Keratinocyte (primary cell): ENCODE results near the gene CHD9NB. TPM values are rescaled to one million over a fixed set of nuclear protein-coding genes. Genes with fewer than 3 reads are reported as not detected.
A peak's percentile ranks its signal among the peaks of the same experiment; 100 is the strongest.

ENCODE experiments used
- DNase-seq: peaks from one replicate; pipeline ENCODE4 v3.0.0-alpha.2; 2011; ENCODE audit warnings: low read depth, missing footprints, low spot score
- FAIRE-seq: peaks from 2 replicates; lab custom pipeline; 2011; peaks lifted over from hg19 to GRCh38; lab: Jason Lieb, UNC
- H2AFZ ChIP-seq: 2 replicates; pipeline ENCODE4 v1.6.0; 2012; ENCODE audit warnings: low read length, control low read depth, inconsistent platforms; ENCODE audit not compliant: control insufficient read depth
- H3K27ac ChIP-seq: 2 replicates; pipeline ENCODE4 v1.5.1; 2011; ENCODE audit warnings: low read length; ENCODE audit not compliant: control insufficient read depth, insufficient read depth
- H3K27me3 ChIP-seq: 3 replicates; pipeline ENCODE4 v1.6.0; 2011; ENCODE audit warnings: low read length; ENCODE audit not compliant: control insufficient read depth, insufficient read depth; ENCODE audit errors: extremely low read depth
- H3K36me3 ChIP-seq, 2 experiments: 2 replicates in 1 of 2; 3 replicates in 1 of 2; pipeline ENCODE4 v1.5.1; 2011; ENCODE audit warnings: low read length in 2 of 2, mild to moderate bottlenecking in 1 of 2; ENCODE audit not compliant: control insufficient read depth in 2 of 2, insufficient read depth in 2 of 2; ENCODE audit errors: extremely low read depth in 1 of 2
- H3K4me1 ChIP-seq: 3 replicates; pipeline ENCODE4 v1.5.1; 2011; ENCODE audit warnings: low read length; ENCODE audit not compliant: control insufficient read depth, insufficient read depth; ENCODE audit errors: extremely low read depth
- H3K4me2 ChIP-seq: 3 replicates; pipeline ENCODE4 v1.6.0; 2011; ENCODE audit warnings: low read depth, low read length; ENCODE audit not compliant: control insufficient read depth, insufficient read depth; ENCODE audit errors: extremely low read depth
- H3K4me3 ChIP-seq, 3 experiments: fragments of 200-600 bp in 1 of 3; sonication (generic) in 1 of 3; 2 replicates in 2 of 3; 3 replicates in 1 of 3; pipeline ENCODE4 v1.5.1; 2011 to 2016; ENCODE audit warnings: low read length in 3 of 3, mild to moderate bottlenecking in 3 of 3, control low read depth in 2 of 3, inconsistent platforms in 1 of 3, low read depth in 1 of 3, mixed read lengths in 1 of 3, mixed run types in 1 of 3, moderate library complexity in 1 of 3; ENCODE audit not compliant: control insufficient read depth in 2 of 3, insufficient read depth in 2 of 3; ENCODE audit errors: extremely low read depth in 1 of 3
- H3K79me2 ChIP-seq: 2 replicates; pipeline ENCODE4 v1.6.0; 2012; ENCODE audit warnings: low read length; ENCODE audit not compliant: control insufficient read depth, insufficient read depth
- H3K9ac ChIP-seq: 3 replicates; pipeline ENCODE4 v1.6.0; 2011; ENCODE audit warnings: low read length; ENCODE audit not compliant: control insufficient read depth, insufficient read depth; ENCODE audit errors: extremely low read depth
- H3K9me1 ChIP-seq: 3 replicates; pipeline ENCODE4 v1.6.0; 2011; ENCODE audit warnings: low read length; ENCODE audit not compliant: control insufficient read depth, insufficient read depth; ENCODE audit errors: extremely low read depth
- H3K9me3 ChIP-seq: 2 replicates; pipeline ENCODE4 v1.5.1; 2012; ENCODE audit warnings: low read depth, low read length; ENCODE audit not compliant: control insufficient read depth
- H4K20me1 ChIP-seq: 3 replicates; pipeline ENCODE4 v1.6.0; 2011; ENCODE audit warnings: low read length; ENCODE audit not compliant: control insufficient read depth, insufficient read depth; ENCODE audit errors: extremely low read depth
- EZH2 ChIP-seq: IDR thresholded peaks from one replicate; pipeline ENCODE4 v1.6.1; 2012; ENCODE audit warnings: inconsistent platforms, mild to moderate bottlenecking, low read length, moderate library complexity
- dilution Hi-C: fragments of 300-500 bp; cut with MboI; formaldehyde crosslinking; loops from one replicate; pipeline ENCODE4 v1.7.0; 2020; ENCODE audit warnings: low sequenced_read_pairs; ENCODE audit not compliant: extremely low pct_ligation_motif_present
- polyA plus RNA-seq, 5 experiments: library from polyadenylated mRNA; depleted of rRNA in 3 of 5; stranded (reverse) in 3 of 5; stranded (forward) in 1 of 5; unstranded in 1 of 5; fragments of >200 nt; gene quantifications; 1 replicate in 1 of 5; 2 replicates in 3 of 5; 3 replicates in 1 of 5; pipeline versions ENCODE4 v1.2.1 to v1.2.3, GENCODE V29; 2011 to 2012; ENCODE audit warnings: missing spikeins in 2 of 5, low read depth in 1 of 5, low replicate concordance in 1 of 5
- TF ChIP-seq, protein P1 (sequence below), 3 experiments: IDR thresholded peaks in 1 of 3; conservative IDR thresholded peaks in 1 of 3; optimal IDR thresholded peaks in 1 of 3; 2 replicates in 2 of 3; 3 replicates in 1 of 3; pipeline versions ENCODE3 to v1.5.1; 2011; ENCODE audit warnings: low read length in 3 of 3, mild to moderate bottlenecking in 3 of 3, moderate library complexity in 2 of 3, control low read depth in 1 of 3, inconsistent platforms in 1 of 3; ENCODE audit not compliant: insufficient read depth in 2 of 3; ENCODE audit errors: extremely low read depth in 1 of 3

The CHD9NB gene
- polyA plus RNA-seq, 1 donor (not counting 4 experiments of a cell fraction or from before 2014, with no cell fraction given), result 0.64 TPM

GRCh38 chr16:53014287-53014686, 38.4 kb downstream of the CHD9NB start:
- Histone ChIP-seq H3K36me3 (no peaks in the 10 kb centered on the region), H3K27ac (no peak overlapping the region), H3K79me2 (no peaks in the 10 kb centered on the region), H3K9ac (no peak overlapping the region), H4K20me1 (no peaks in the 10 kb centered on the region), H3K9me3 (no peaks in the 10 kb centered on the region), H3K27me3 (no peaks in the 10 kb centered on the region), H3K4me1 (no peaks in the 10 kb centered on the region), H3K4me3 (no peak overlapping the region), H3K4me2 (no peak overlapping the region), H3K9me1 (no peaks in the 10 kb centered on the region), H2AFZ (no peak overlapping the region)
- no peak for FAIRE-seq
- no peak for DNase-seq
- TF ChIP-seq EZH2, result no peak
- TF ChIP-seq, protein P1, sequence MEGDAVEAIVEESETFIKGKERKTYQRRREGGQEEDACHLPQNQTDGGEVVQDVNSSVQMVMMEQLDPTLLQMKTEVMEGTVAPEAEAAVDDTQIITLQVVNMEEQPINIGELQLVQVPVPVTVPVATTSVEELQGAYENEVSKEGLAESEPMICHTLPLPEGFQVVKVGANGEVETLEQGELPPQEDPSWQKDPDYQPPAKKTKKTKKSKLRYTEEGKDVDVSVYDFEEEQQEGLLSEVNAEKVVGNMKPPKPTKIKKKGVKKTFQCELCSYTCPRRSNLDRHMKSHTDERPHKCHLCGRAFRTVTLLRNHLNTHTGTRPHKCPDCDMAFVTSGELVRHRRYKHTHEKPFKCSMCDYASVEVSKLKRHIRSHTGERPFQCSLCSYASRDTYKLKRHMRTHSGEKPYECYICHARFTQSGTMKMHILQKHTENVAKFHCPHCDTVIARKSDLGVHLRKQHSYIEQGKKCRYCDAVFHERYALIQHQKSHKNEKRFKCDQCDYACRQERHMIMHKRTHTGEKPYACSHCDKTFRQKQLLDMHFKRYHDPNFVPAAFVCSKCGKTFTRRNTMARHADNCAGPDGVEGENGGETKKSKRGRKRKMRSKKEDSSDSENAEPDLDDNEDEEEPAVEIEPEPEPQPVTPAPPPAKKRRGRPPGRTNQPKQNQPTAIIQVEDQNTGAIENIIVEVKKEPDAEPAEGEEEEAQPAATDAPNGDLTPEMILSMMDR (optimal IDR thresholded peaks at IDR 0.05 in 1 of 3, IDR thresholded peaks at IDR 0.05 in 1 of 3, conservative IDR thresholded peaks at IDR 0.05 in 1 of 3; ENCODE audit: extremely low read depth in 1 of 3, insufficient read depth in 2 of 3, low read length in 3 of 3), result no peak
- dilution Hi-C loops, result no loop called here

- DNase-seq, result no peak
- Histone ChIP-seq H3K9ac (no peak overlapping the region), H3K36me3 (no peaks in the 10 kb centered on the region), H3K9me3 (no peaks in the 10 kb centered on the region), H3K4me1 (no peaks in the 10 kb centered on the region), H3K27ac (no peak overlapping the region), H4K20me1 (no peaks in the 10 kb centered on the region), H3K9me1 (no peaks in the 10 kb centered on the region), H3K79me2 (no peaks in the 10 kb centered on the region), H3K4me3 (no peak overlapping the region), H2AFZ (no peak overlapping the region), H3K27me3 (no peaks in the 10 kb centered on the region), H3K4me2 (no peak overlapping the region)
- TF ChIP-seq EZH2, result no peak
- TF ChIP-seq, protein P1 (optimal IDR thresholded peaks at IDR 0.05 in 1 of 3, IDR thresholded peaks at IDR 0.05 in 1 of 3, conservative IDR thresholded peaks at IDR 0.05 in 1 of 3; ENCODE audit: extremely low read depth in 1 of 3, insufficient read depth in 2 of 3, low read length in 3 of 3), result peak in 1 of 3 experiments; percentile 19
- no peak for FAIRE-seq
- dilution Hi-C loops, result no loop called here
Measured at GRCh38 chr16:53007095-53007494, 45.6 kb downstream of the CHD9NB start.
